H9 (cell line): ENCODE measurements around the gene CELA3B. TPM values are rescaled to one million over a fixed set of nuclear protein-coding genes. Genes with fewer than 3 reads are reported as not detected.
"Not testable (repeated sequence)": the region's sequence is repeated elsewhere in the genome, so short reads cannot be mapped to it uniquely, and the experiment has no call there.

Experiments used
- DNase-seq: peaks from one replicate; pipeline ENCODE4 v3.0.0-alpha.2; 2017
- H2AFZ ChIP-seq: one replicate; pipeline ENCODE4 v1.6.1; 2013; ENCODE audit warnings: mild to moderate bottlenecking, low read length, control low read depth, moderate library complexity
- H2AK5ac ChIP-seq: 2 replicates; pipeline ENCODE4 v1.6.1; 2013; ENCODE audit warnings: low read length, control low read depth, mixed read lengths; ENCODE audit not compliant: insufficient read length
- H2BK120ac ChIP-seq: one replicate; pipeline ENCODE4 v1.6.1; 2013; ENCODE audit warnings: low read depth, mild to moderate bottlenecking, low read length, control low read depth, inconsistent platforms; ENCODE audit not compliant: poor library complexity, severe bottlenecking
- H2BK12ac ChIP-seq: 2 replicates; pipeline ENCODE4 v1.6.1; 2013; ENCODE audit warnings: low read length, control low read depth, mixed read lengths, low read depth; ENCODE audit not compliant: insufficient read length
- H2BK15ac ChIP-seq: 2 replicates; pipeline ENCODE4 v1.6.1; 2013; ENCODE audit warnings: low read depth, low read length, control low read depth
- H2BK20ac ChIP-seq: one replicate; pipeline ENCODE4 v1.6.1; 2013; ENCODE audit warnings: low read depth, mild to moderate bottlenecking, low read length, control low read depth, inconsistent platforms; ENCODE audit not compliant: poor library complexity, severe bottlenecking
- H2BK5ac ChIP-seq: 2 replicates; pipeline ENCODE4 v1.6.1; 2013; ENCODE audit warnings: low read length, control low read depth, mixed read lengths; ENCODE audit not compliant: insufficient read length
- H3K14ac ChIP-seq: 2 replicates; pipeline ENCODE4 v1.6.1; 2013; ENCODE audit warnings: low read length, control low read depth; ENCODE audit not compliant: insufficient read depth
- H3K18ac ChIP-seq: 2 replicates; pipeline ENCODE4 v1.6.1; 2013; ENCODE audit warnings: low read depth, mild to moderate bottlenecking, mixed read lengths, low read length, control low read depth; ENCODE audit not compliant: insufficient read length
- H3K23ac ChIP-seq: 2 replicates; pipeline ENCODE4 v1.6.1; 2013; ENCODE audit warnings: low read length, control low read depth, mixed read lengths, low read depth; ENCODE audit not compliant: insufficient read length
- H3K23me2 ChIP-seq: 2 replicates; pipeline ENCODE4 v1.6.1; 2013; ENCODE audit warnings: low read depth, mild to moderate bottlenecking, mixed read lengths, low read length, control low read depth; ENCODE audit not compliant: insufficient read length, poor library complexity, severe bottlenecking
- H3K27ac ChIP-seq: 2 replicates; pipeline ENCODE4 v1.5.1; 2013; ENCODE audit warnings: low read length, control low read depth, mixed read lengths, low read depth; ENCODE audit not compliant: insufficient read length
- H3K27me3 ChIP-seq: 2 replicates; pipeline ENCODE4 v1.6.1; 2013; ENCODE audit warnings: low read length, control low read depth, inconsistent platforms; ENCODE audit not compliant: insufficient read depth
- H3K4ac ChIP-seq: 2 replicates; pipeline ENCODE4 v1.6.1; 2013; ENCODE audit warnings: low read depth, mild to moderate bottlenecking, control low read depth, inconsistent platforms, low read length, moderate library complexity
- H3K4me1 ChIP-seq: 2 replicates; pipeline ENCODE4 v1.6.1; 2013; ENCODE audit warnings: low read length, control low read depth, inconsistent platforms; ENCODE audit not compliant: insufficient read depth
- H3K4me2 ChIP-seq: 2 replicates; pipeline ENCODE4 v1.6.1; 2013; ENCODE audit warnings: low read length, control low read depth, mixed read lengths; ENCODE audit not compliant: insufficient read length, insufficient read depth
- H3K56ac ChIP-seq: 2 replicates; pipeline ENCODE4 v1.6.1; 2013; ENCODE audit warnings: low read depth, mild to moderate bottlenecking, mixed read lengths, low read length, control low read depth; ENCODE audit not compliant: insufficient read length
- H3K79me1 ChIP-seq: 2 replicates; pipeline ENCODE4 v1.6.1; 2013; ENCODE audit warnings: low read depth, mild to moderate bottlenecking, moderate library complexity, low read length, control low read depth, inconsistent platforms; ENCODE audit not compliant: insufficient read depth, poor library complexity, severe bottlenecking
- H3K79me2 ChIP-seq: 2 replicates; pipeline ENCODE4 v1.6.1; 2013; ENCODE audit warnings: low read length, control low read depth, inconsistent platforms; ENCODE audit not compliant: insufficient read depth
- H3K9ac ChIP-seq: 2 replicates; pipeline ENCODE4 v1.6.1; 2013; ENCODE audit warnings: low read length, control low read depth, mixed read lengths; ENCODE audit not compliant: insufficient read length; ENCODE audit errors: extremely low read depth
- H3K9me3 ChIP-seq: one replicate; pipeline ENCODE4 v1.6.1; 2013; ENCODE audit warnings: low read depth, low read length, inconsistent platforms; ENCODE audit not compliant: control insufficient read depth
- H3T11ph ChIP-seq: one replicate; pipeline ENCODE4 v1.6.1; 2013; ENCODE audit warnings: mild to moderate bottlenecking, low read length, control low read depth, inconsistent platforms
- H4K20me1 ChIP-seq: one replicate; pipeline ENCODE4 v1.6.1; 2013; ENCODE audit not compliant: control insufficient read depth, insufficient read length, insufficient read depth
- H4K5ac ChIP-seq: 2 replicates; pipeline ENCODE4 v1.6.1; 2013; ENCODE audit warnings: low read depth, mild to moderate bottlenecking, mixed read lengths, low read length, control low read depth; ENCODE audit not compliant: insufficient read length
- H4K8ac ChIP-seq: replicated peaks from 2 replicates; pipeline ENCODE4 v1.6.1; 2013; ENCODE audit warnings: low read length, control low read depth, mixed read lengths, low read depth; ENCODE audit not compliant: insufficient read length
- H4K91ac ChIP-seq: 2 replicates; pipeline ENCODE4 v1.6.1; 2013; ENCODE audit warnings: low read depth, mild to moderate bottlenecking, moderate library complexity, mixed read lengths, low read length, control low read depth; ENCODE audit not compliant: insufficient read length
- H3K27ac Mint-ChIP-seq, 3 experiments: 2 replicates in 2 of 3; 3 replicates in 1 of 3; pipeline ENCODE4 v1.8.0; 2020 to 2021; ENCODE audit warnings: mixed read lengths in 3 of 3, mild to moderate bottlenecking in 1 of 3, moderate library complexity in 1 of 3
- H3K27me3 Mint-ChIP-seq: 2 replicates; pipeline ENCODE4 v1.8.0; 2021; ENCODE audit warnings: low read depth, mild to moderate bottlenecking, moderate library complexity, mixed read lengths
- H3K36me3 Mint-ChIP-seq, 3 experiments: 2 replicates in 2 of 3; 3 replicates in 1 of 3; pipeline ENCODE4 v1.8.0; 2020 to 2021; ENCODE audit warnings: low read depth in 3 of 3, mixed read lengths in 3 of 3; ENCODE audit not compliant: insufficient read depth in 1 of 3
- H3K4me1 Mint-ChIP-seq, 2 experiments: 2 replicates each; pipeline ENCODE4 v1.8.0; 2020; ENCODE audit warnings: mixed read lengths in 2 of 2
- H3K4me3 Mint-ChIP-seq, 2 experiments: 2 replicates in 1 of 2; 3 replicates in 1 of 2; pipeline ENCODE4 v1.8.0; 2020 to 2021; ENCODE audit warnings: mild to moderate bottlenecking in 2 of 2, mixed read lengths in 2 of 2, moderate library complexity in 1 of 2
- H3K9me3 Mint-ChIP-seq, 2 experiments: 2 replicates in 1 of 2; 3 replicates in 1 of 2; pipeline ENCODE4 v1.8.0; 2020; ENCODE audit warnings: mild to moderate bottlenecking in 2 of 2, mixed read lengths in 2 of 2, moderate library complexity in 1 of 2
- WGBS: extraction: QIAGEN DNeasy Blood & Tissue Kit; methylation state at CpG from one replicate; pipeline ENCODE4 v1.1.7; 2013; ENCODE audit warnings: missing lambda C conversion rate, low lambda C conversion rate, mixed read lengths; ENCODE audit not compliant: insufficient read length; ENCODE audit errors: extremely low coverage; 5-methylcytosine and 5-hydroxymethylcytosine counted together
- total RNA-seq: library from RNA; stranded (reverse); gene quantifications from 2 replicates; pipeline ENCODE4 v1.2.1, GENCODE V29; 2021

Gene CELA3B
- total RNA-seq, 1 experiment from 2014 or later: not detected

- H3T11ph ChIP-seq, H3K23me2 ChIP-seq, H2AK5ac ChIP-seq, H3K36me3 Mint-ChIP-seq, H3K4ac ChIP-seq, H3K79me2 ChIP-seq, H3K14ac ChIP-seq, H3K23ac ChIP-seq, H3K9me3 ChIP-seq, H2BK20ac ChIP-seq, H3K9me3 Mint-ChIP-seq, H2BK15ac ChIP-seq, H3K27me3 Mint-ChIP-seq, H3K79me1 ChIP-seq, H4K5ac ChIP-seq, H3K56ac ChIP-seq, H4K8ac ChIP-seq, H2BK5ac ChIP-seq, H3K27me3 ChIP-seq, H3K18ac ChIP-seq, H3K27ac ChIP-seq, H3K4me2 ChIP-seq, H3K9ac ChIP-seq, H4K20me1 ChIP-seq, H3K4me1 ChIP-seq, H2AFZ ChIP-seq, H3K4me3 Mint-ChIP-seq, DNase-seq, H2BK12ac ChIP-seq, H4K91ac ChIP-seq, H2BK120ac ChIP-seq: not testable (repeated sequence)
- Mint-ChIP-seq H3K4me1 (peaks cover 14% of the 10 kb centered on the region in 2 experiments; a peak in 3 of 4 replicates), H3K27ac (peak overlapping the region in 1 of 3 experiments; percentile 73; a peak in 1 of 7 replicates)
- no CpG with 5 or more reads among the region's 8 CpGs for WGBS
These were observed 26.1 kb downstream of the CELA3B start for GRCh38 chr1:22002875-22003274.

GRCh38 chr1:22003959-22004358 is 27.1 kb downstream of the CELA3B start:
- not testable (repeated sequence) for H3K56ac ChIP-seq, DNase-seq, H3T11ph ChIP-seq, H3K27ac ChIP-seq, H3K27ac Mint-ChIP-seq, H3K23me2 ChIP-seq, H4K8ac ChIP-seq, H3K18ac ChIP-seq, H3K9me3 Mint-ChIP-seq, H4K91ac ChIP-seq, H2BK120ac ChIP-seq, H2BK12ac ChIP-seq, H3K4ac ChIP-seq, H3K4me2 ChIP-seq, H4K20me1 ChIP-seq, H3K79me2 ChIP-seq, H3K4me1 ChIP-seq, H2AK5ac ChIP-seq, H3K79me1 ChIP-seq, H2BK20ac ChIP-seq, H3K36me3 Mint-ChIP-seq, H3K23ac ChIP-seq, H3K27me3 Mint-ChIP-seq, H3K27me3 ChIP-seq, H3K4me3 Mint-ChIP-seq, H2BK5ac ChIP-seq, H3K14ac ChIP-seq, H4K5ac ChIP-seq, H2BK15ac ChIP-seq, H3K9me3 ChIP-seq, H2AFZ ChIP-seq, H3K9ac ChIP-seq, H3K4me1 Mint-ChIP-seq
- no CpG with 5 or more reads among the region's 3 CpGs for WGBS
